Motor neuron (in vitro differentiated cells): ENCODE results near the gene HCRTR2. TPM values are rescaled to one million over a fixed set of nuclear protein-coding genes. Genes with fewer than 3 reads are reported as not detected.
"Not testable (repeated sequence)": the region's sequence is repeated elsewhere in the genome, so short reads cannot be mapped to it uniquely, and the experiment has no call there.

Experiments
- ATAC-seq, 8 experiments: fragments of 200-7000 bp; cut with Tn5 transposase; replicated peaks in 6 of 8; 2 replicates each; pipeline ENCODE4 v1.8.0; 2021; ENCODE audit warnings: mild to moderate bottlenecking in 8 of 8, moderate library complexity in 8 of 8
- H3K27ac ChIP-seq, 2 donors: fragments of 250-450 bp; sonication (Bioruptor Pico); 2 replicates each; pipeline ENCODE4 v1.9.0; 2021; ENCODE audit warnings: antibody characterized with exemption in 2 of 2, mild to moderate bottlenecking in 2 of 2, moderate library complexity in 1 of 2
- H3K4me1 ChIP-seq, 2 donors: fragments of 250-450 bp; sonication (Bioruptor Pico); replicated peaks in 1 of 2; 2 replicates each; pipeline ENCODE4 v1.6.1; 2021; ENCODE audit warnings: antibody characterized with exemption in 2 of 2, mild to moderate bottlenecking in 2 of 2, moderate library complexity in 1 of 2
- H3K4me3 ChIP-seq, 5 donors: fragments of 250-450 bp; sonication (Bioruptor Pico); 2 replicates each; pipeline ENCODE4 v1.9.0; 2021; ENCODE audit warnings: antibody characterized with exemption in 5 of 5, mild to moderate bottlenecking in 5 of 5, moderate library complexity in 4 of 5
- WGBS, 10 experiments: fragments of 450-650 bp; shearing (Covaris generic); methylation state at CpG; one replicate each; pipeline ENCODE4 v1.0.0; 2022; 5-methylcytosine and 5-hydroxymethylcytosine counted together
- in situ Hi-C, 9 experiments: fragments of 400-800 bp; cut with MboI; loops; one replicate each; pipeline ENCODE4 v1.15.0; 2021; ENCODE audit warnings: low sequenced_read_pairs in 9 of 9, low pct_unique_long_range_greater_than_20kb in 2 of 9; ENCODE audit not compliant: unreplicated experiment in 9 of 9
- total RNA-seq, 8 experiments: library from RNA; unstranded; fragments of 300-600 nt; gene quantifications; 2 replicates each; pipeline versions ENCODE4 v1.2.3 to v1.2.4, GENCODE V29; 2022

The HCRTR2 gene
- total RNA-seq, 8 experiments from 2014 or later, result 0.27 to 8.7 (median 5.5) TPM; not detected in 2

DNA sequence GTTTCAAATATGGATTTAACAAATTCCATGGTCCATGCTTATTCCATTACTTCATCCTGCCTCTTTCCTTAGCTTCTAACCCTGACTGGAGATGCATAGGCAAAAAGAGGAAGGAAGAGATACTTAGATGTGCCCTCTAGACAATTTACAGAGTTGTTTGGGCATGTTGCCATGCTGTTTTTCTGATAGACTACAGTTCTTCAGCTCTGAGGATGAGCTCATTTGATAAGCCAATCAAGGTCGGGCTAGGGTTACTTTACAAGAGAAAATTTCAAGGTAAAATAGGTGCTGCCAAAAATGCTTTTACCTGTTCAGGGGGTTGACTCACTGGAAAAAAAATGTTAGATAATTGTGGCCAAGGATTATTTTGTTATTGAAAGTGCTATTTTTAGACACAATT, 5.9 kb downstream of the HCRTR2 start:
- no peak overlapping the region for H3K27ac ChIP-seq
- 0 to 100% (median 61%) methylated on average over 1 of the region's 1 CpG; no CpG with 5 or more reads in 2 of the 10 experiments for WGBS, 10 experiments
- in situ Hi-C loops, result no loop called here
- H3K4me1 ChIP-seq, result peaks cover 0 to 11% of the 10 kb centered on the region in 2 donors
- H3K4me3 ChIP-seq, result no peak overlapping the region
- no peak for ATAC-seq

DNA sequence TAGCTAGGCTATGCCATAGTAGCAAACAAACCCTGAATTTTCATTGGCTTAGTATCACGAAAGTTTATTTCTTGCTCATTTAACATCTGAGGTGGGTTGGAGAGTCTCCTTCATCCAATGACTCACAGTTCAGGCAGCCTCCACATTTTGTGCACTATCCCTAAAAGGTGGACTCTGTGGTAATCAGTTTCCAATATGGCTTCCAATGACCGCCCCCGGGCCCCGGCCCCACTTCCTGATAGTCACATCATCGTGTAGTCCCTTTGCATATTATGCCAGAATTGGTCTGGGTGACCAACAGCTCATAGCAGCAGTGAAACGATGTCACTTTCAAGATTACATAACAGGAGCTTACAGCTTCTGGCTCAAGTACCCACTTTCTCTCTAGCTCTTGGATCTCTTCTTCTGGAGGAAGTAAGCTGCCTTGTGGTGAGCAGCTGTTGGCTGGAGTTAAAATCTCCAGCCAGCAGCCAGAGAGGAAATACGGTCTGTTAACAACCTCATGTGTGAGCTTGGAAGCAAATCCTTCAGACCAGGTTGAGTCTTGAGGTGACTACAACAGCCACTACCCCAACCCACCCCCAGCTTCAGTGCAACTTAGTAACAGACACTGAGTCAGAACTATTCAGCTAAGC, 7.8 kb downstream of the HCRTR2 start:
- ATAC-seq, result no peak
- WGBS, 10 experiments, result 0 to 100% (median 78%) methylated on average over 1 to 5 of the region's 7 CpGs
- no peak overlapping the region for H3K27ac ChIP-seq
- H3K4me3 ChIP-seq, result no peak overlapping the region
- H3K4me1 ChIP-seq, result peaks cover 3 to 20% of the 10 kb centered on the region in 2 donors
- in situ Hi-C loops, result no loop called here

DNA sequence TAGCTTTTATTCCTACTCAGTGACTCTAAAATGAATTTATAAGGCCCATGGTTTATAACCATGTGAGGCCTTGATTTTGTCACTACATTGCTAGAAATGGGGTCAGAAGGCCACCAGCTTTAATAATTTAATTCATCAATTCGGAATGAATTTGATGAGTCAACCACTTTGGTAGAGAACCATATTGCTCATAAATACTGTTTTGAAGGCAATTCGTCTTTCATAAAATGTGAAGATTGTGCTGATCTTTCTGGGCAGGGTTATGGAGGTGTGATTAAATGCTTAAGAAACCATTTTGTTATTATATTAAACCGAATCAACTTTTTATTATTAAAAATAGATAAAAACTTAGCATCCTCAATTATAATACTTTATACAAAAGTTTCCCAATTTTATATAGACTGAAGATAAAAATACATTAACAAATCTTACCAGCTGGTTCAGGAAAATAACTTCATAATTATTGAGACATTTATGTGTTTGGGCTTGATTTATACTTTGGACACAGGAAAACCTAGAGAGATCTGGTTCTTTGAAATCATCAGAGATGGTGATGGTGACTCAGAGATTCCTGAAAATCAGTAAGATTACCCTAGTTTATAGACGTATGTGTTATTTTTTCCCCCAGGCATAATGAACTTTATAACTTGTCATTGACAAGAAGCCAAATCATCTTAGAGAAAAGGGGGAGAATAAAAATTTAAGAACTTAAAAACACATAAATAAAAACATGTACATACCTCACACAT, 10.6 kb downstream of the HCRTR2 start:
- ATAC-seq, result peak in 5 of 8 experiments; percentile 19 to 71 (median 63)
- in situ Hi-C loops, result no loop called here
- Histone ChIP-seq H3K4me3 (no peak overlapping the region), H3K4me1 (peaks cover 3 to 20% of the 10 kb centered on the region in 2 donors), H3K27ac (no peak overlapping the region)
- WGBS, 10 experiments, result 13 to 82% (median 67%) methylated on average over 2 to 4 of the region's 4 CpGs

DNA sequence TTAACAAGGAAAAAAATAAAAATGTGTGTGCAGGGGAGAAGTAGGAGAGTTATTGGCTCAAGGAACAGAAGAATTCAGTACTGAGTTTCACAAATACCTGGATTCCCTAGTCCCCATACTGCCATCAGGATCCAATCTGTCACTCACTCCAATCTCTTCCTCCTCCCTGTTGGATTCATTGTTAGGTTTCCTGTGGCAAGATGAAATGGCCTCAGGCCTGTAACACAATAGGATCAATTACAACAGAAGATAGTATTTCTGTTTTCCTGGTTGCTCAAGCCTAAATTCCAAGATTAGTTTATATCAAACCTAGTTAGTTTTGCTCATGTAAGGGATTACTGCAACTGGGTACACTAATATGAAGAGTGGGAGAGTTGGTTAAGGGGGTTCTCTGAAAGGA, 24.4 kb downstream of the HCRTR2 start:
- no peak for ATAC-seq
- no peak overlapping the region for H3K27ac ChIP-seq
- H3K4me1 ChIP-seq, result no peaks in the 10 kb centered on the region
- H3K4me3 ChIP-seq, result no peak overlapping the region
- in situ Hi-C loops, result no loop called here

DNA sequence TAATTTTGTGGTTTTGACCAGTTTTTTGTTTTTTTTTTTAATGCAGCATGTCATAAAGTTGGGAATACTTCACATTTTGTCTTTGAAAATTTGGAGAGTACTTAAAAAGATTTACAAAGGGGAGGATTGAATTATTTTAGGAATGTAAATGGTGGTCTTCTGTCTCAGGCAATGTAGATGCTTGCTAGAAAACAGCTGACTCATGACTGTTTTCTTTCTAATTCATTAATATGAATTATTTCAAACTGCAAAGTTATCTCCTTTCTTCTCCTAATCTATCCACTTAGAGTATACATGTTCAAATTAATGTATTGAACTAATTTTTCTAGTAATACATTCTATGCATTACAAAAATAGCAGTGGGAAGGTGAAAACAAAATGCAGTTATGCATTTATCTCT, 24.9 kb downstream of the HCRTR2 start:
- no peak overlapping the region for H3K4me3 ChIP-seq
- in situ Hi-C loops, result no loop called here

DNA sequence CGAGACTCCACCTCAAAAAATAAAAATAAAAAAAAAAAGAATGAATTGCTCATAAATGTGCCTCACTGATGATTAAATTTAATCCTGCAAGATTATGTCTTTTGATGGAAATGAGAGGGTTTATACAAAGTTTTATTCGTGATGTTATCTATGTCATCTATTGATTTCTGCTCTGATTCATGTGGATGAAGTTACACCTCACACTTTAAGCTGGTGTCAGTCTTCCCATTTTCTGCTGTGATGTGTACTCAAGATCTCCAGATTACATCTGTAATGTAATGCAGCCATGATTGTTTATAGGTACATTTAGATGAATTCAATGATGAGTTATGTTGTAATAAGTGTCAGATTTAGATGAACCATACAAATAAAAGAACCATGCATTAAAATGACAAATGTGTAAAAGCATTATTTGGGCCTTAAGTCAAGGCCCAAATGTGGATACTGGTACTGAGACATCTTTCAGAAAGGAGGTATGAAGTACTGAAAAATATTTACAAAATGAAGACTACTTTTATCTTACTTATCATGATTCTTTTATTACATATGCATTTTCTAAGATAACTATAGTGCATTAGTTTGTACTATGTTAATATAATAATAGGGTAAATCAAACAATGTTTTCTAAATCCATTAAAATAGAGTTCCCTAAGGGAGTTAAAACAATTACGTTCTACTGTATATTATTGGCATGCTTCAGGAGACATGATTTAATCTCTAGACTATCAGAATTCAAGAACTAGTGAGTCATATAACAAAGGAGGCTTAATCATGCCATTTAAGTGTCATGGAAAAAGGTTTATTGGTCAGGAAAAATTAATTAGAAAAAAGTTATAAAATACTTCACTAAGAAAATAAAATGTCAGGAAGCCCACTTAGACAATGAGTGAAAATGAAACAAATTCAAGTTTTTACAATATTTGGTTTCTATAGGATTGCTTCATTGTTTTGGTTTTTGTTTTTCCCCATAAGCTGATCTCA, 34.5 kb downstream of the HCRTR2 start:
- Histone ChIP-seq H3K4me3 (no peak overlapping the region), H3K4me1 (no peaks in the 10 kb centered on the region), H3K27ac (no peak overlapping the region)
- no peak for ATAC-seq
- WGBS, 10 experiments, result 0 to 100% (median 83%) methylated on average over 1 to 3 of the region's 3 CpGs
- in situ Hi-C loops, result no loop called here

More for the DNA sequence above, 24.9 kb downstream of the HCRTR2 start:
- Histone ChIP-seq H3K4me1 (no peaks in the 10 kb centered on the region), H3K27ac (no peak overlapping the region)
- ATAC-seq, result no peak

DNA sequence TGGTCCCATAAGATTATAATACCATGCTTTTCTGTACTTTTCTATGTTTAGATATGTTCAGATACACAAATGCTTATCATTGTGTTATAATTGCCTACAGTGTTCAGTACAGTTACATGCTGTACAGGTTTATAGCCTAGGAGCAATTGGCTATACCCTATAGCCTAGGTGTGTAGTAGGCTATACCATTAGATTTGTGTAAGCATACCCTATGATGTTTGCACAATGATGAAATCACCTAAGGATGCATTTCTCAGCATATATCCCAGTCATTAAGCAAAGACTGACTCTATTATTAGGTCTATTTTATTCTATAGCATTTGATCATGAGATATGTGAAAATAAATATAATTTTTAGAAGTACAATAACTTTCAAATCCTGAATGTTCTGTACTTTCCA, 36.6 kb downstream of the HCRTR2 start:
- no peak overlapping the region for H3K4me3 ChIP-seq
- in situ Hi-C loops, result no loop called here
- H3K27ac ChIP-seq, result no peak overlapping the region
- no peak for ATAC-seq
- no peaks in the 10 kb centered on the region for H3K4me1 ChIP-seq

DNA sequence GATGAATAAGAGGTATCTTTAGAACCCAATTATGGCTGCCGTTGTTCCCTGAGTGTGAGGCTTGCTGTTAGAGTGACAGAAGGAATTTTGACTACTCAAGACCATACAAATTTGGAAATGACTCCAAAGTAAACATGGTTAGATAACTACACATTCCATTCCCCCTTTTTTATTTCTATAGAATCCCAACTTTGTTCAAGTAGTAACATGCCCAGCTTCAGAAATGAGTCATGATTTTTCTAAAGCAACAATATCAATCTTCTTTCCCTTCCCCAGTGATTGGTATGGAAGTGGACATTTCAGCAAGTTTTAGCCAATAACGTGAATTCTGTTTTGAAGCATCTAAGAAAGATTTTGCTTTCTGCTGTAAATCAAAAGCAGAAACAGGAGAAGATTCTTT, 37.8 kb downstream of the HCRTR2 start:
- Histone ChIP-seq H3K4me3 (no peak overlapping the region), H3K4me1 (no peaks in the 10 kb centered on the region), H3K27ac (no peak overlapping the region)
- ATAC-seq, result no peak
- in situ Hi-C loops, result no loop called here
- 0 to 100% (median 69%) methylated on average over 1 to 2 of the region's 2 CpGs for WGBS, 10 experiments

DNA sequence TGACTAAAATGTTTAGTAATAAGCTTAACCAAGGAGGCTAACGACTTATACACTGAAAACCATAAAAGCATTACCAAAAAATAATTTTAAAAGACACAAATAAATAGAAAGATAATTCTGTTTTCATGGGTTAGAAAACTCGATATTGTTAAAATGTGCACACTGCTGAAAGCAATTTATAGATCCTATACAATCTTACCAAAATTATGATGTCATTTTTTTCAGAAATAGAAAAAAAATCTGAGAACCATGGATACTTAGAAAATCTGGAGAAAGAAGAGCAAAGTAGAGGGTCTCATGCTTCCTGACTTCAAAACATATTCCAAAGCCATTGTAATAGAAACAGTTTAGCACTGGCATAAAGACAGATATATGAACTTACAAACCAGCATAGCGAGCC, 46.6 kb downstream of the HCRTR2 start:
- 0 to 90% (median 75%) methylated on average over 1 to 3 of the region's 3 CpGs for WGBS, 10 experiments
- Histone ChIP-seq H3K27ac (no peak overlapping the region), H3K4me1 (no peaks in the 10 kb centered on the region), H3K4me3 (no peak overlapping the region)
- in situ Hi-C loops, result no loop called here
- no peak for ATAC-seq

DNA sequence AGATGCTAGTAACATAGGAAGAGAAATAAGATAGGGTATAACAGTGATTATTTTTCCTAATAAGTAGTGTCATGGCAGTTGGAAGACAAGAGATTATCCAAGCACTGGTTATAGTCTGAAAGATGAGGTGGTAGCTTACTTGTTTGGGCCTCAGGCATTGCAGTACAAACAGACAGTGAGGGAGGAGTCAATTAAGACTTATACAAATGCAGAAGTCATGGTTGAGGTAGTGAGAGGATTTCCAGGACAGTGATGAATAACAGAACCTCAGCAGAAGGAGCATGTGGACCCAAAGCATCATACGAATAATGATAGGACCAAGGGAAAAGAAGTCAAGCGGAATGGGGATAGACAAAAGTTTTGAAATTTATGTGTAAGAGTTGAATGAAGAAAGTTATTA, 53.5 kb downstream of the HCRTR2 start:
- no peaks in the 10 kb centered on the region for H3K4me1 ChIP-seq
- WGBS, 10 experiments, result 6 to 83% (median 46%) methylated on average over 1 to 2 of the region's 2 CpGs
- peak in 2 of 8 experiments; percentile 79 to 88 for ATAC-seq
- H3K4me3 ChIP-seq, result no peak overlapping the region
- no peak overlapping the region for H3K27ac ChIP-seq
- in situ Hi-C loops, result loop anchor here in 5 of 9 experiments (25.0 kb wide), 2 partner anchors 516 to 1241 kb away; no protein-coding TSS in a partner anchor

DNA sequence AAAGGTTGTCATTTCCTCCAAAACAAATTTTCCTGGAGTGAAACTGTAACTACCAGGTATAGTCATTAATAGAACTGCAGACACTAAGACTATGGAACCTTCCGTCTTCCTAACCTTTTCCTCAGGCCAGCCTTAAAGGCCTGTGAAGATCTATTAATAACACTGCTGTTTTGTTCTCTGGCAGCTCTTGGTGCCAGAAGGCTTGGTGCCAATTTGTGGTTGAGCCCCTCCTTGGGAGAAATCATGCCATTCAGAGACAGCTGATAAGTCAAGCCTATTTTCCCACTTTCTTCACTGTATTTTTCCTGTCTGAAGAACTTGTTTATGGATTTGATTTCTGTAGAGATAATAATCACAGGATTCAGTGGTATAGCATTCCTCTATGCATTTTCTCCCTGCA, 64.8 kb downstream of the HCRTR2 start:
- 0 to 100% (median 100%) methylated on average over 1 of the region's 1 CpG; no CpG with 5 or more reads in 5 of the 10 experiments for WGBS, 10 experiments
- Histone ChIP-seq H3K27ac (no peak overlapping the region), H3K4me1 (no peaks in the 10 kb centered on the region), H3K4me3 (no peak overlapping the region)
- ATAC-seq, result no peak
- in situ Hi-C loops, result loop anchor here in 5 of 9 experiments (25.0 kb wide), 2 partner anchors 527 to 1252 kb away; no protein-coding TSS in a partner anchor

DNA sequence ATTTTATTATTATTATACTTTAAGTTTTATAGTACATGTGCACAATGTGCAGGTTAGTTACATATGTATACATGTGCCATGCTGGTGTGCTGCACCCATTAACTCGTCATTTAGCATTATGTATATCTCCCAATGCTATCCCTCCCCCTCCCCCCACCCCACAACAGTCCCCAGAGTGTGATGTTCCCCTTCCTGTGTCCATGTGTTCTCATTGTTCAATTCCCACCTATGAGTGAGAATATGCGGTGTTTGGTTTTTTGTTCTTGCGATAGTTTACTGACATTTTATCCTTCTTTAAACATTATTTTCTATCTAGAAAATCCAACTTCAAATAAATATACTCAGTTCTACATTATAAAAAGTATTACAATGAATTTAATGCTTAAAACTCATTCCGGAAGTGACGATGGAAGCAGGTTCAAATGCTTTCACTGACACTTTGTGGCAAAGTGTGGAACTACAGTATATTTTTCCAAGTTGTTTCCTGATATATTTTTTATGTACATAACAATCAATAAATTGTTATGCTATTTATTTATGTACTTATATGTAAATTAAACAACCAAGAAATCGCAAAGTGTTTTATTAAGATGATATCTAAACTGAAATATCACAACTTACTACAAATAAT, 66.8 kb downstream of the HCRTR2 start:
- 1 to 76% (median 34%) methylated on average over 1 to 4 of the region's 6 CpGs; no CpG with 5 or more reads in 1 of the 10 experiments for WGBS, 10 experiments
- in situ Hi-C loops, result loop anchor here in 6 of 9 experiments (10.0 to 25.0 kb wide), 3 partner anchors 529 to 1256 kb away; no protein-coding TSS in a partner anchor
- H3K4me1 ChIP-seq, H3K27ac ChIP-seq, H3K4me3 ChIP-seq, ATAC-seq: not testable (repeated sequence)
